HepG2 (cell line): ENCODE measurements around the gene GPSM1.

Source experiments
- CTCF ChIP-seq: sonication (generic); formaldehyde crosslinking; IDR thresholded peaks from 2 replicates; pipeline ENCODE4 v1.5.0; 2020; ENCODE audit warnings: mild to moderate bottlenecking, missing genetic modification reagents, moderate library complexity
- HCFC1 ChIP-seq: fragments of 150-350 bp; IDR thresholded peaks from 2 replicates; pipeline ENCODE4 v1.6.1; 2014; ENCODE audit warnings: low read depth, low read length
- HDAC2 ChIP-seq: sonication (generic); formaldehyde crosslinking; IDR thresholded peaks from 2 replicates; pipeline ENCODE4 v1.4.0; 2020; ENCODE audit warnings: missing genetic modification reagents
- HMGA1 ChIP-seq: sonication (generic); formaldehyde crosslinking; conservative IDR thresholded peaks from 2 replicates; pipeline ENCODE4 v1.4.0; 2020; ENCODE audit warnings: missing genetic modification reagents
- MED1 ChIP-seq: sonication (generic); formaldehyde crosslinking; IDR thresholded peaks from 2 replicates; pipeline ENCODE4 v1.4.0; 2020; ENCODE audit warnings: missing genetic modification reagents
- MYC ChIP-seq: sonication (generic); formaldehyde crosslinking; IDR thresholded peaks from 2 replicates; pipeline ENCODE4 v1.9.0; 2021; ENCODE audit warnings: missing genetic modification reagents, borderline replicate concordance
- TP53 ChIP-seq: sonication (generic); formaldehyde crosslinking; conservative IDR thresholded peaks from 2 replicates; pipeline ENCODE4 v1.4.0; 2020; ENCODE audit warnings: missing genetic modification reagents
- ZNF121 ChIP-seq: sonication (generic); formaldehyde crosslinking; IDR thresholded peaks from 2 replicates; pipeline ENCODE4 v1.5.0; 2020; ENCODE audit warnings: mild to moderate bottlenecking, missing genetic modification reagents
- ZNF709 ChIP-seq: sonication (generic); formaldehyde crosslinking; IDR thresholded peaks from 2 replicates; pipeline ENCODE4 v1.5.0; 2020; ENCODE audit warnings: mild to moderate bottlenecking, missing genetic modification reagents
- ZNF800 ChIP-seq: sonication (generic); formaldehyde crosslinking; IDR thresholded peaks from 2 replicates; pipeline ENCODE4 v1.4.0; 2020; ENCODE audit warnings: missing genetic modification reagents
- TF ChIP-seq, protein P1 (sequence below): IDR thresholded peaks from 2 replicates; pipeline ENCODE4 v1.6.1; 2012; ENCODE audit warnings: inconsistent platforms
- TF ChIP-seq, protein P2 (sequence below): sonication (generic); formaldehyde crosslinking; IDR thresholded peaks from 2 replicates; pipeline ENCODE4 v1.5.0; 2020; ENCODE audit warnings: mild to moderate bottlenecking, missing genetic modification reagents, borderline replicate concordance
- TF ChIP-seq, protein P3 (sequence below): sonication (generic); formaldehyde crosslinking; IDR thresholded peaks from 2 replicates; pipeline ENCODE4 v1.9.0; 2021; ENCODE audit warnings: missing genetic modification reagents, mild to moderate bottlenecking, borderline replicate concordance

DNA sequence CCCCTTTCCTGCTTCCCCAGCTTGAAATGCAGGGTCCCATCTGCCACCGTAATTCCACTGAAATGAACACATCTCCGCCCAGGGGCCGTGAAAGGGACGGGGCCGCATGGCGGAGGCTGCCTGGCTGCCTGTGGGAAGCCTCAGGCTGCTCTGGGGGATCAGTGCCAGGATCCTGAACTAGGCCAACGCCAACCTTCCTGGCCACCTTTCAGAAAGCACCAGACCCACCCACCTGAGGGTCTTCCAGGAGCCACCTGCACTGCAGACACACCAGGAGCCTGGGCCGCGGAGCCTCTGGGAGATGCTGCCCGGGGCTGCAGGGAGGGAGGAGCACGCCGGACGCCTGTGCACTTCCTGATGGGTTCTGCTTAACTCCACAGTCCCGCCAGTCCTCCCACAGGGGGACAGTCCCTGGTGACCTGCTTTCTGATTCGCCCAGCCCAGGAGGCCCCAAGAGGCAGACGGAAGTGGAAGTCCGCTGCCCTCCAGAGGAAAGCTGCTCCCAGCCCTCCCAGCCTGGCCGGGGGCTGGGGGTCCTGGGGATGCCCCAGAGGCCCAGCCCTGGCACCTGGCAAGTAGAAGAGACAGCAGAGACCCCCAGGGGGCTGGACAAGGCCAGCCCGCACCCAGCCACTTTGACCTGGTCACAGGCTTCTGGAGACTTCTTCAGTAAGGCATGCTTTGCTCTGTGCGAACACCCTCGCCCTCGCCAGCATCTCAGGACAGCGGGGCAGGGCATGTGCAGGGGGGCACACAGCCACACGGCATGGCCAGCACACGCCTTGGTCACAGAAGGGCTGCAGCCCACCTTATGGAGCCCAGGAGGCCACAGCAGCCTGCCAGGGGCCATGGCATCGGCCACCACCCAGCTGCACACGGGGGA, 46.2 kb downstream of the GPSM1 start, which contains the start of gene CARD9:
- no peak for TF ChIP-seq TP53 (CRISPR knock-in tag)
- no peak for TF ChIP-seq HMGA1
- TF ChIP-seq MED1 (CRISPR knock-in tag) = peak; percentile 52
- peak; percentile 42 for TF ChIP-seq CTCF (CRISPR knock-in tag)
- TF ChIP-seq, protein P1, sequence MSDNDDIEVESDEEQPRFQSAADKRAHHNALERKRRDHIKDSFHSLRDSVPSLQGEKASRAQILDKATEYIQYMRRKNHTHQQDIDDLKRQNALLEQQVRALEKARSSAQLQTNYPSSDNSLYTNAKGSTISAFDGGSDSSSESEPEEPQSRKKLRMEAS = peak; percentile 52; the same call in 1 of the 2 replicates
- TF ChIP-seq, protein P2, sequence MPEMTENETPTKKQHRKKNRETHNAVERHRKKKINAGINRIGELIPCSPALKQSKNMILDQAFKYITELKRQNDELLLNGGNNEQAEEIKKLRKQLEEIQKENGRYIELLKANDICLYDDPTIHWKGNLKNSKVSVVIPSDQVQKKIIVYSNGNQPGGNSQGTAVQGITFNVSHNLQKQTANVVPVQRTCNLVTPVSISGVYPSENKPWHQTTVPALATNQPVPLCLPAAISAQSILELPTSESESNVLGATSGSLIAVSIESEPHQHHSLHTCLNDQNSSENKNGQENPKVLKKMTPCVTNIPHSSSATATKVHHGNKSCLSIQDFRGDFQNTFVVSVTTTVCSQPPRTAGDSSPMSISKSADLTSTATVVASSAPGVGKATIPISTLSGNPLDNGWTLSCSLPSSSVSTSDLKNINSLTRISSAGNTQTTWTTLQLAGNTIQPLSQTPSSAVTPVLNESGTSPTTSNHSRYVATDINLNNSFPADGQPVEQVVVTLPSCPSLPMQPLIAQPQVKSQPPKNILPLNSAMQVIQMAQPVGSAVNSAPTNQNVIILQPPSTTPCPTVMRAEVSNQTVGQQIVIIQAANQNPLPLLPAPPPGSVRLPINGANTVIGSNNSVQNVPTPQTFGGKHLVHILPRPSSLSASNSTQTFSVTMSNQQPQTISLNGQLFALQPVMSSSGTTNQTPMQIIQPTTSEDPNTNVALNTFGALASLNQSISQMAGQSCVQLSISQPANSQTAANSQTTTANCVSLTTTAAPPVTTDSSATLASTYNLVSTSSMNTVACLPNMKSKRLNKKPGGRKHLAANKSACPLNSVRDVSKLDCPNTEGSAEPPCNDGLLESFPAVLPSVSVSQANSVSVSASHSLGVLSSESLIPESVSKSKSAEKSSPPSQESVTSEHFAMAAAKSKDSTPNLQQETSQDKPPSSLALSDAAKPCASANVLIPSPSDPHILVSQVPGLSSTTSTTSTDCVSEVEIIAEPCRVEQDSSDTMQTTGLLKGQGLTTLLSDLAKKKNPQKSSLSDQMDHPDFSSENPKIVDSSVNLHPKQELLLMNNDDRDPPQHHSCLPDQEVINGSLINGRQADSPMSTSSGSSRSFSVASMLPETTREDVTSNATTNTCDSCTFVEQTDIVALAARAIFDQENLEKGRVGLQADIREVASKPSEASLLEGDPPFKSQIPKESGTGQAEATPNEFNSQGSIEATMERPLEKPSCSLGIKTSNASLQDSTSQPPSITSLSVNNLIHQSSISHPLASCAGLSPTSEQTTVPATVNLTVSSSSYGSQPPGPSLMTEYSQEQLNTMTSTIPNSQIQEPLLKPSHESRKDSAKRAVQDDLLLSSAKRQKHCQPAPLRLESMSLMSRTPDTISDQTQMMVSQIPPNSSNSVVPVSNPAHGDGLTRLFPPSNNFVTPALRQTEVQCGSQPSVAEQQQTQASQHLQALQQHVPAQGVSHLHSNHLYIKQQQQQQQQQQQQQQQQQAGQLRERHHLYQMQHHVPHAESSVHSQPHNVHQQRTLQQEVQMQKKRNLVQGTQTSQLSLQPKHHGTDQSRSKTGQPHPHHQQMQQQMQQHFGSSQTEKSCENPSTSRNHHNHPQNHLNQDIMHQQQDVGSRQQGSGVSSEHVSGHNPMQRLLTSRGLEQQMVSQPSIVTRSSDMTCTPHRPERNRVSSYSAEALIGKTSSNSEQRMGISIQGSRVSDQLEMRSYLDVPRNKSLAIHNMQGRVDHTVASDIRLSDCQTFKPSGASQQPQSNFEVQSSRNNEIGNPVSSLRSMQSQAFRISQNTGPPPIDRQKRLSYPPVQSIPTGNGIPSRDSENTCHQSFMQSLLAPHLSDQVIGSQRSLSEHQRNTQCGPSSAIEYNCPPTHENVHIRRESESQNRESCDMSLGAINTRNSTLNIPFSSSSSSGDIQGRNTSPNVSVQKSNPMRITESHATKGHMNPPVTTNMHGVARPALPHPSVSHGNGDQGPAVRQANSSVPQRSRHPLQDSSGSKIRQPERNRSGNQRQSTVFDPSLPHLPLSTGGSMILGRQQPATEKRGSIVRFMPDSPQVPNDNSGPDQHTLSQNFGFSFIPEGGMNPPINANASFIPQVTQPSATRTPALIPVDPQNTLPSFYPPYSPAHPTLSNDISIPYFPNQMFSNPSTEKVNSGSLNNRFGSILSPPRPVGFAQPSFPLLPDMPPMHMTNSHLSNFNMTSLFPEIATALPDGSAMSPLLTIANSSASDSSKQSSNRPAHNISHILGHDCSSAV (CRISPR knock-in tag) = no peak
- no peak for TF ChIP-seq ZNF121 (CRISPR knock-in tag)
- TF ChIP-seq, protein P3, sequence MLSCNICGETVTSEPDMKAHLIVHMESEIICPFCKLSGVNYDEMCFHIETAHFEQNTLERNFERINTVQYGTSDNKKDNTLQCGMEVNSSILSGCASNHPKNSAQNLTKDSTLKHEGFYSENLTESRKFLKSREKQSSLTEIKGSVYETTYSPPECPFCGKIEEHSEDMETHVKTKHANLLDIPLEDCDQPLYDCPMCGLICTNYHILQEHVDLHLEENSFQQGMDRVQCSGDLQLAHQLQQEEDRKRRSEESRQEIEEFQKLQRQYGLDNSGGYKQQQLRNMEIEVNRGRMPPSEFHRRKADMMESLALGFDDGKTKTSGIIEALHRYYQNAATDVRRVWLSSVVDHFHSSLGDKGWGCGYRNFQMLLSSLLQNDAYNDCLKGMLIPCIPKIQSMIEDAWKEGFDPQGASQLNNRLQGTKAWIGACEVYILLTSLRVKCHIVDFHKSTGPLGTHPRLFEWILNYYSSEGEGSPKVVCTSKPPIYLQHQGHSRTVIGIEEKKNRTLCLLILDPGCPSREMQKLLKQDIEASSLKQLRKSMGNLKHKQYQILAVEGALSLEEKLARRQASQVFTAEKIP (CRISPR knock-in tag) = no peak
- TF ChIP-seq MYC (CRISPR knock-in tag) = peak; percentile 68
- TF ChIP-seq ZNF709 (CRISPR knock-in tag) = no peak
- no peak for TF ChIP-seq ZNF800 (CRISPR knock-in tag)
- no peak for TF ChIP-seq HDAC2 (CRISPR knock-in tag)
- no peak for TF ChIP-seq HCFC1
